Left ventricle myocardium inferior (tissue), 1 donor: ENCODE data around the gene CCL26. TPM values are rescaled to one million over a fixed set of nuclear protein-coding genes. Genes with fewer than 3 reads are reported as not detected.
A peak's percentile ranks its signal among the peaks of the same experiment; 100 is the strongest.
"Not testable (repeated sequence)": the region's sequence is repeated elsewhere in the genome, so short reads cannot be mapped to it uniquely, and the experiment has no call there.

Source experiments
- DNase-seq: peaks from one replicate; pipeline ENCODE4 v3.0.0-alpha.2; 2020
- H3K27ac ChIP-seq: fragments of 200-600 bp; replicated peaks from 2 replicates; pipeline ENCODE4 v1.8.0; 2021
- H3K27me3 ChIP-seq: fragments of 200-600 bp; 2 replicates; pipeline ENCODE4 v1.8.0; 2021; ENCODE audit warnings: low read depth
- H3K36me3 ChIP-seq: fragments of 200-600 bp; 2 replicates; pipeline ENCODE4 v1.8.0; 2021
- H3K4me1 ChIP-seq: fragments of 200-600 bp; 2 replicates; pipeline ENCODE4 v1.8.0; 2021
- H3K4me3 ChIP-seq: fragments of 200-600 bp; 2 replicates; pipeline ENCODE4 v1.8.0; 2021; ENCODE audit warnings: mild to moderate bottlenecking, moderate library complexity
- H3K9me3 ChIP-seq: fragments of 200-600 bp; replicated peaks from 2 replicates; pipeline ENCODE4 v1.8.0; 2021
- intact Hi-C: fragments of 100-400 bp; cut with micrococcal nuclease; formaldehyde crosslinking; loops from one replicate; pipeline ENCODE4 v1.11.0; 2022
- total RNA-seq: library from RNA; stranded (reverse); fragmentation: NEBNext Ultra II Directional; extraction: Animal tissue kit (Norgen Biotek cat#: 25700); gene quantifications from one replicate; pipeline ENCODE4 v1.2.1, GENCODE V29; 2021
- TF ChIP-seq, protein P1 (sequence below): fragments of 200-600 bp; IDR thresholded peaks from 2 replicates; pipeline ENCODE4 v1.8.0; 2021; ENCODE audit warnings: antibody characterized with exemption, mild to moderate bottlenecking, borderline replicate concordance
- donor health status: DM: no; HTN: yes; CAD: no; lungs with severe emphysema.

Gene CCL26
- total RNA-seq, 1 donor from 2014 or later, result 0.49 TPM

DNA sequence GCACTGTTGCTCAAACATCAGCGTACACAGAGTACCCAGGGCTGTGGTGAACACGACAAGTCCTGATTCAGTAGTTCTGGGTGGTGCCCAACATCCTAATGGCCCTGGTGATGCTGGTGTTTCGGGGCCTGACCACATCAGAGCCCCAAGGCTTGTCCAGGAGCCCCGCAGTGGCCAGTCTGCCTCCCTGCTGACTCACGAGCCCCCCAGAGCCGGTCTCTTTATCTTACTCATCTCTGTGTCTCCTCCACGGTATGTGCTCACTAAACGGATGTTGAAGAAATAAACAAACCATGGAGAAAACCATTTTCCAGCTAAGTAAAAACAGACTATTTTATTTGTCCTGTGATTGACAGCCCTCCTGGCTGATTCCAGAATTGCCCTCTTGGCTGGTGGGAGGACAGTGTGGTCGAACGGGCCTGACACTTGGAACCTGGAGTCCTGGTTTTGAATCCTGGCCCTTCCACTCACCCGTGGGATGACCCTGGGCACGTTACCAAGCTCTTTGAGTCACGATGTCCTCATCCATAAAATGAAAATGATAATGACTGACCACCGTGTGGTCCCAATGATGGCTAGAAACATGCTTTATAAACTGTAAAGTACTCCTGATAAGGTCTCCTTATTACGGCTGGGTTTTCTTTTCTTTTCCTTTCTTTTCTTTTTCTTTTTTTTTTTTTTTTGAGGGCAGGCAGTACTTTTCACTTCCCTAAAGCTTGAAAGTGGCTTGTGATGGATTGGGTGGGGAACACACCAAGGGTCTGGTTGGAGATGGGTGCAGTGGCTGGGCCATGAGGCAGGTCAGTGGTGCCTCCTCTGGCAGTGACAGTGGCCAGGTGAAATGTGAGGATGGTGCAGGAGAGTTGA, 39.0 kb downstream of the CCL26 start:
- Histone ChIP-seq H3K4me1 (peaks cover 34% of the 10 kb centered on the region), H3K27me3 (no peaks in the 10 kb centered on the region), H3K27ac (no peak overlapping the region), H3K9me3 (no peaks in the 10 kb centered on the region), H3K4me3 (no peak overlapping the region), H3K36me3 (no peaks in the 10 kb centered on the region)
- intact Hi-C loops, result no loop called here
- no peak for DNase-seq
- TF ChIP-seq, protein P1, sequence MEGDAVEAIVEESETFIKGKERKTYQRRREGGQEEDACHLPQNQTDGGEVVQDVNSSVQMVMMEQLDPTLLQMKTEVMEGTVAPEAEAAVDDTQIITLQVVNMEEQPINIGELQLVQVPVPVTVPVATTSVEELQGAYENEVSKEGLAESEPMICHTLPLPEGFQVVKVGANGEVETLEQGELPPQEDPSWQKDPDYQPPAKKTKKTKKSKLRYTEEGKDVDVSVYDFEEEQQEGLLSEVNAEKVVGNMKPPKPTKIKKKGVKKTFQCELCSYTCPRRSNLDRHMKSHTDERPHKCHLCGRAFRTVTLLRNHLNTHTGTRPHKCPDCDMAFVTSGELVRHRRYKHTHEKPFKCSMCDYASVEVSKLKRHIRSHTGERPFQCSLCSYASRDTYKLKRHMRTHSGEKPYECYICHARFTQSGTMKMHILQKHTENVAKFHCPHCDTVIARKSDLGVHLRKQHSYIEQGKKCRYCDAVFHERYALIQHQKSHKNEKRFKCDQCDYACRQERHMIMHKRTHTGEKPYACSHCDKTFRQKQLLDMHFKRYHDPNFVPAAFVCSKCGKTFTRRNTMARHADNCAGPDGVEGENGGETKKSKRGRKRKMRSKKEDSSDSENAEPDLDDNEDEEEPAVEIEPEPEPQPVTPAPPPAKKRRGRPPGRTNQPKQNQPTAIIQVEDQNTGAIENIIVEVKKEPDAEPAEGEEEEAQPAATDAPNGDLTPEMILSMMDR, result no peak

DNA sequence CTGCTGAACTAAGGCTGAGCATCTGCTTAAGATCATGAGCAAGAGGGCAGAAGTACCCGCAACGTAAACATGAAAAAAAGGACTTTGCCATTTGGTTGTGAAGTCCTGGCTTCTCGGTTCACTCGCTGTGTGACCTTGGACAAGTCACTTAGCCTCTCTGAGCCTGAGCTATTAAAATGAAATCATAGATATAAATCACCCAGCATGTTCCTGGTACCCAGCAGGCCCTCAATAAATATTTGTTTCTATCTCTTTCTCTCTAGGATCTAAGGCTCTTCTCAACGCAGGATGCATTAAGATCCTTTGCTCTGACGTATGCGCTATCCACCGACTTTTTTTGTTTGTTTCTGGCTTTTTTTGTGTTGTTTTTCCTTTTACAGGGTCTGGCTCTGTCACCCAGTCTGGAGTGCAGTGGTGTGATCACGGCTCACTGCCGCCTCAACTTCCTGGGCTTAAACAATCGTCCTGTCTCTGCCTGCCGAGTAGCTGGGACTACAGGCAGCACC, 39.9 kb downstream of the CCL26 start:
- Histone ChIP-seq H3K36me3 (no peaks in the 10 kb centered on the region), H3K27me3 (no peaks in the 10 kb centered on the region), H3K9me3 (no peaks in the 10 kb centered on the region), H3K4me1 (peaks cover 31% of the 10 kb centered on the region), H3K27ac (no peak overlapping the region), H3K4me3 (no peak overlapping the region)
- TF ChIP-seq, protein P1, result no peak
- intact Hi-C loops, result no loop called here
- DNase-seq, result no peak

DNA sequence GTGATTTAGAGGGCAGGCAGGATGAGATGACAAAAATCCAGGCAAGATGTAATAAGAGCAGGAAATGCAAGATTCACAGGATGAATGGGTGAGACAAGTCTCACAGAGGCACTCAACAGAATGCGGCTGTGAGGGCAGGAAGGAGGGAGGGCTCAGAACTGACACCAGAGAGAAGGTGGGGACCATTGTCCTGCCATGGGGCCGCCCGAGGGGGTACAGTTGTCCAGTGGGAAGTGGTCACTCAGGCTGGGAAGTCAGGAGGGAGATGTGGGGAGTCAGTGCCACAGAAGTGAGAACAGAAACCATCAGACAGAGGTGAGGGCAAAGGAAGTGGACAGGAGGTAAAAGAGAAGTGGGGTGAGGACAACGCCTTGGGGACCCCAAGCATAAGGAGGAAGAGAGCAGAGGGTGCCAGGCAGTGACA, 42.1 kb downstream of the CCL26 start:
- no peak overlapping the region for H3K4me3 ChIP-seq
- H3K4me1 ChIP-seq, result peaks cover 29% of the 10 kb centered on the region
- no peak overlapping the region for H3K27ac ChIP-seq
- no peak for DNase-seq
- H3K36me3 ChIP-seq, result no peaks in the 10 kb centered on the region
- TF ChIP-seq, protein P1, result no peak
- no peaks in the 10 kb centered on the region for H3K9me3 ChIP-seq
- H3K27me3 ChIP-seq, result no peaks in the 10 kb centered on the region
- intact Hi-C loops, result no loop called here

DNA sequence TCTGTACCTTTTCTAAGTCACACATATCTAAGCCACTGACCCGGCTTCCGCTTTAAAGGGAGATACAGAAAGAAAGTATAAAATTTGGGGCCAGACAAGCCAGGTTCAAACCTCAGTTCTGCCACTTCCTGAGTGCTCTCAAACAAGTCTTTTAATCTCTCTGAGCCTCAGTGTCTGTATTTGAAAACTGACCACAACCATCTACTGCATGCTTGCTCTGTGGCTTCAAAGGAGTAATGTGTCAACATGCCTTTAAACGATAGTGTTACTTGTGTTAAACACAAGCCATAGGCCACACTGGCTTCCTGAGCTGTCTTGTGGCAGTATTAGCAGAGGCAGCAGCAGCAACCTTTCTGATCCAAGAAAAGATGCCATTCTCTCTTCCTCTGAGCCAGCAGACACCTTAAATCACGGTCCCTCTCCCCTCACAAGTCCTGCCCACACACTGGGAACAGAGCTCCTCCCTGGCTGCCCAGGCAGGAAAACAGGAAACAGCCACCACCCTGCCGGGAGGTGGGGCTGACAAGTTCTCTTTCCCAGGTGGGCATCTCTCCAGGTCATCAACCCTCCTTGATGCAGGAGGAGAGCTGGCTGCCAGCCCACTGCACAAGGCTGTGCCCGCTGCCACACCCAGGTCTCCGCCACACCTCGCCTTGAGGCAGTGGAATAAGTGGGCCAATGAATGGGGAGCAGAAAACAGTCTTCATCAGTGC, 44.0 kb downstream of the CCL26 start:
- Histone ChIP-seq H3K27ac (peak overlapping the region; percentile 49), H3K9me3 (no peaks in the 10 kb centered on the region), H3K4me1 (peaks cover 18% of the 10 kb centered on the region), H3K27me3 (no peaks in the 10 kb centered on the region), H3K36me3 (no peaks in the 10 kb centered on the region), H3K4me3 (no peak overlapping the region)
- intact Hi-C loops, result no loop called here
- TF ChIP-seq, protein P1, result no peak
- peak; percentile 30 for DNase-seq

DNA sequence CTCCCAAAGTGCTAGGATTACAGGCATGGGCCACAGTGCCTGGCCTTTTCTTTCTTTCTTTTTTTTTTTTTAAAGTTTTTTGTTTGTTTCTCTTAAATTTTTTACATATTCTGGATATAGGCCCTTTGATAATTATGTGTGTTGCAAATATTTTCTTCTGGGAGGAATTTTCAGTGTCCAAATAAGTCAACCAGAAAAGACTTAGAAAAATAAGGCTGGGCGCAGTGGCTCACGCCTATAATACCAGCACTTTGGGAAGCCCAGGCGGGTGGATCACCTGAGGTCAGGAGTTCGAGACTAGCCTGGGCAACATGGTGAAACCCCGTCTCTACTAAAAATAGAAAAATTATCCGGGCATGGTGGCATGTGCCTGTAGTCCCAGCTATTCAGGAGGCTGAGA, 44.7 kb downstream of the CCL26 start:
- DNase-seq, H3K4me3 ChIP-seq, H3K27me3 ChIP-seq, H3K9me3 ChIP-seq, H3K36me3 ChIP-seq, intact Hi-C loops: not testable (repeated sequence)
- H3K27ac ChIP-seq, result peak overlapping the region; percentile 49
- H3K4me1 ChIP-seq, result peaks cover 20% of the 10 kb centered on the region
